Measurements from ENCODE around the gene ZPLD1. TPM values are rescaled to one million over a fixed set of nuclear protein-coding genes. Genes with fewer than 3 reads are reported as not detected.

The ZPLD1 gene
- total RNA-seq, 1 experiment from 2014 or later = not detected

GRCh38 chr3:102512734-102513504 is 78.1 kb downstream of the ZPLD1 start:
- no TSS peak for BruUV-seq (replicated peaks)
- Histone ChIP-seq H3K4me1 (ENCODE audit: control insufficient read depth, insufficient read depth, low read length) (no peaks in the 10 kb centered on the region), H3K27ac (ENCODE audit: low read length) (no peak overlapping the region), H3K4me3 (ENCODE audit: low read depth in 2 of 2, low read length in 2 of 2) (no peak overlapping the region), H3K36me3 (ENCODE audit: control insufficient read depth, insufficient read depth, low read length) (no peaks in the 10 kb centered on the region), H3K9me3 (ENCODE audit: control insufficient read depth, insufficient read depth, low read depth, low read length) (no peaks in the 10 kb centered on the region), H3K27me3 (ENCODE audit: control insufficient read depth, insufficient read depth, low read length) (no peaks in the 10 kb centered on the region)
- in situ Hi-C loops (cut with HindIII; ENCODE audit: low pct_unique_long_range_greater_than_20kb, low sequenced_read_pairs) = no loop called here
- DNase-seq (ENCODE audit: low read depth, low spot score) (no peak), ATAC-seq (no peak)
- ChIA-PET CTCF (no interaction called here), POLR2A (no interaction called here)
- intact Hi-C loops (cut with micrococcal nuclease; ENCODE audit: unreplicated experiment) = no loop called here
- TF ChIP-seq REST (IDR thresholded peaks at IDR 0.05; ENCODE audit: insufficient read depth in 1 of 2, low read depth in 2 of 2, low read length in 1 of 2) (no peak), CTCF (IDR thresholded peaks at IDR 0.05) (no peak), SIN3A (IDR thresholded peaks at IDR 0.05; ENCODE audit: borderline replicate concordance, insufficient read depth, low read depth, low read length) (no peak), POLR2AphosphoS5 (IDR thresholded peaks at IDR 0.05; ENCODE audit: low read depth, low read length) (no peak), TCF7L2 (IDR thresholded peaks at IDR 0.05; ENCODE audit: low read depth, low read length) (no peak)

- intact Hi-C loops (cut with micrococcal nuclease; ENCODE audit: unreplicated experiment) = no loop called here
- BruUV-seq (replicated peaks) = no TSS peak
- Histone ChIP-seq H3K4me3 (ENCODE audit: low read depth in 2 of 2, low read length in 2 of 2) (no peak overlapping the region), H3K4me1 (ENCODE audit: control insufficient read depth, insufficient read depth, low read length) (no peaks in the 10 kb centered on the region), H3K27me3 (ENCODE audit: control insufficient read depth, insufficient read depth, low read length) (no peaks in the 10 kb centered on the region), H3K27ac (ENCODE audit: low read length) (no peak overlapping the region), H3K36me3 (ENCODE audit: control insufficient read depth, insufficient read depth, low read length) (no peaks in the 10 kb centered on the region), H3K9me3 (ENCODE audit: control insufficient read depth, insufficient read depth, low read depth, low read length) (no peaks in the 10 kb centered on the region)
- CTCF ChIA-PET = no interaction called here
- POLR2A ChIA-PET = no interaction called here
- in situ Hi-C loops (cut with HindIII; ENCODE audit: low pct_unique_long_range_greater_than_20kb, low sequenced_read_pairs) = no loop called here
- no peak for ATAC-seq
- DNase-seq (ENCODE audit: low read depth, low spot score) = no peak
- TF ChIP-seq CTCF (IDR thresholded peaks at IDR 0.05) (no peak), POLR2AphosphoS5 (IDR thresholded peaks at IDR 0.05; ENCODE audit: low read depth, low read length) (no peak), SIN3A (IDR thresholded peaks at IDR 0.05; ENCODE audit: borderline replicate concordance, insufficient read depth, low read depth, low read length) (no peak), TCF7L2 (IDR thresholded peaks at IDR 0.05; ENCODE audit: low read depth, low read length) (no peak), REST (IDR thresholded peaks at IDR 0.05; ENCODE audit: insufficient read depth in 1 of 2, low read depth in 2 of 2, low read length in 1 of 2) (no peak)
Measured at GRCh38 chr3:102514241-102514640, 79.4 kb downstream of the ZPLD1 start.

Data from Panc1 (cell line).